A549 (cell line): ENCODE measurements around the gene SERF2. TPM values are rescaled to one million over a fixed set of nuclear protein-coding genes. Genes with fewer than 3 reads are reported as not detected.
A peak's percentile ranks its signal among the peaks of the same experiment; 100 is the strongest.

Source experiments
- ATAC-seq, 2 experiments: fragments of 200-7000 bp in 1 of 2; fragments of >200 bp in 1 of 2; cut with Nextera tagmentation in 1 of 2; cut with Tn5 transposase in 1 of 2; 3 replicates each; pipeline versions ENCODE4 v1.8.0 to v1.9.1; 2018 to 2020; ENCODE audit warnings: mild to moderate bottlenecking in 1 of 2, moderate library complexity in 1 of 2
- CTCF ChIA-PET: fragments of 300-600 bp; sonication (Branson Sonifier 250); formaldehyde crosslinking; extraction: SDS; loops from one replicate; lab custom pipeline; 2021; ENCODE audit warnings: antibody characterized with exemption, inconsistent platforms; lab: Yijun Ruan, JAX
- POLR2A ChIA-PET: fragments of 350-600 bp; formaldehyde crosslinking; extraction: SDS; loops from one replicate; lab custom pipeline; 2021; ENCODE audit warnings: antibody characterized with exemption, inconsistent platforms; lab: Yijun Ruan, JAX
- DNase-seq, 2 experiments: peaks; one replicate each; pipeline versions ENCODE4 v3.0.0 to v3.0.0-alpha.2; 2011 to 2016; ENCODE audit warnings: low read depth in 1 of 2, low spot score in 1 of 2
- FAIRE-seq: peaks from 2 replicates; lab custom pipeline; 2011; peaks lifted over from hg19 to GRCh38; lab: Jason Lieb, UNC
- H3K27ac ChIP-seq, 2 experiments: fragments of >200 bp; sonication (Bioruptor Twin); formaldehyde crosslinking; 3 replicates each; pipeline ENCODE4 v1.5.1; 2016 to 2017
- H3K4me1 ChIP-seq: fragments of >200 bp; sonication (Bioruptor Twin); formaldehyde crosslinking; 3 replicates; pipeline ENCODE4 v1.6.1; 2016
- H3K4me2 ChIP-seq: fragments of >200 bp; sonication (Bioruptor Twin); formaldehyde crosslinking; 3 replicates; pipeline ENCODE4 v1.6.1; 2016
- H3K4me3 ChIP-seq: fragments of >200 bp; sonication (Bioruptor Twin); formaldehyde crosslinking; 3 replicates; pipeline ENCODE4 v1.5.1; 2016
- H3K9me3 ChIP-seq: fragments of >200 bp; sonication (Bioruptor Twin); formaldehyde crosslinking; 3 replicates; pipeline ENCODE4 v1.6.1; 2016
- ATOH8 ChIP-seq: fragments of 250-450 bp; sonication (Bioruptor Pico); IDR thresholded peaks from 2 replicates; pipeline ENCODE4 v1.5.0; 2020; ENCODE audit warnings: low read depth, mild to moderate bottlenecking, moderate library complexity
- CBX2 ChIP-seq: fragments of 200-600 bp; sonication (generic); IDR thresholded peaks from 2 replicates; pipeline ENCODE4 v1.6.1; 2016; ENCODE audit warnings: low read depth, mild to moderate bottlenecking, borderline replicate concordance
- CHD2 ChIP-seq: fragments of 150-350 bp; IDR thresholded peaks from 2 replicates; pipeline ENCODE4 v1.6.1; 2014; ENCODE audit warnings: low read length; ENCODE audit not compliant: partially characterized antibody
- CHD4 ChIP-seq: fragments of 200-600 bp; sonication (generic); IDR thresholded peaks from 2 replicates; pipeline ENCODE4 v1.6.1; 2016; ENCODE audit warnings: antibody characterized with exemption, mild to moderate bottlenecking, borderline replicate concordance
- CTCF ChIP-seq: fragments of >200 bp; sonication (Bioruptor Twin); formaldehyde crosslinking; IDR thresholded peaks from 3 replicates; pipeline ENCODE4 v1.5.1; 2016
- EHF ChIP-seq: fragments of 250-450 bp; sonication (Bioruptor Pico); IDR thresholded peaks from 2 replicates; pipeline ENCODE4 v1.5.0; 2020; ENCODE audit warnings: mild to moderate bottlenecking
- EHMT2 ChIP-seq: fragments of 200-600 bp; sonication (generic); IDR thresholded peaks from 2 replicates; pipeline ENCODE4 v1.6.1; 2016; ENCODE audit warnings: antibody characterized with exemption, low read depth, mild to moderate bottlenecking, moderate library complexity
- EP300 ChIP-seq, 2 experiments: fragments of >200 bp; sonication (Bioruptor Twin); formaldehyde crosslinking; IDR thresholded peaks; 2 replicates in 1 of 2; 3 replicates in 1 of 2; pipeline ENCODE4 v1.6.1; 2016 to 2017
- FOXS1 ChIP-seq: fragments of 250-450 bp; sonication (Bioruptor Pico); IDR thresholded peaks from 2 replicates; pipeline ENCODE4 v1.5.0; 2020; ENCODE audit warnings: mild to moderate bottlenecking, moderate library complexity
- HDAC2 ChIP-seq: fragments of 200-600 bp; sonication (generic); IDR thresholded peaks from 2 replicates; pipeline ENCODE4 v1.6.1; 2016
- JUNB ChIP-seq: fragments of >200 bp; sonication (Bioruptor Twin); formaldehyde crosslinking; IDR thresholded peaks from 2 replicates; pipeline ENCODE4 v1.6.1; 2016
- NFE2L2 ChIP-seq: fragments of 150-350 bp; conservative IDR thresholded peaks from 2 replicates; pipeline ENCODE4 v1.6.1; 2014; ENCODE audit warnings: low read length
- PBX3 ChIP-seq: IDR thresholded peaks from 2 replicates; pipeline ENCODE4 v1.6.1; 2012
- POLR2AphosphoS2 ChIP-seq: conservative IDR thresholded peaks from 2 replicates; pipeline ENCODE4 v1.6.1; 2012; ENCODE audit warnings: low read length, improper control_type of control experiment, inconsistent platforms
- RAD21 ChIP-seq, 2 experiments: fragments of >200 bp in 1 of 2; sonication (Bioruptor Twin) in 1 of 2; formaldehyde crosslinking in 1 of 2; IDR thresholded peaks in 1 of 2; conservative IDR thresholded peaks in 1 of 2; 2 replicates in 1 of 2; 3 replicates in 1 of 2; pipeline ENCODE4 v1.6.1; 2012 to 2018; ENCODE audit warnings: inconsistent platforms in 1 of 2
- RARB ChIP-seq: fragments of 250-450 bp; sonication (Bioruptor Pico); IDR thresholded peaks from 2 replicates; pipeline ENCODE4 v1.8.0; 2021; ENCODE audit warnings: mild to moderate bottlenecking, moderate library complexity
- RFX5 ChIP-seq: fragments of 450-650 bp; IDR thresholded peaks from 2 replicates; pipeline ENCODE4 v1.7.1; 2014; ENCODE audit warnings: antibody characterized with exemption, mild to moderate bottlenecking, moderate library complexity
- RNF2 ChIP-seq: fragments of 200-600 bp; sonication (generic); IDR thresholded peaks from 2 replicates; pipeline ENCODE4 v1.6.1; 2016; ENCODE audit warnings: low read depth, mild to moderate bottlenecking, antibody characterized with exemption, moderate library complexity, borderline replicate concordance
- SMC3 ChIP-seq: fragments of >200 bp; sonication (Bioruptor Twin); formaldehyde crosslinking; IDR thresholded peaks from 3 replicates; pipeline ENCODE4 v1.6.1; 2018; ENCODE audit warnings: inconsistent platforms
- ZFP36 ChIP-seq: fragments of 450-650 bp; IDR thresholded peaks from 2 replicates; pipeline ENCODE4 v1.6.1; 2014; ENCODE audit warnings: borderline replicate concordance; ENCODE audit not compliant: partially characterized antibody
- ZNF302 ChIP-seq: fragments of 250-450 bp; sonication (Bioruptor Pico); IDR thresholded peaks from 2 replicates; pipeline ENCODE4 v1.9.0; 2021; ENCODE audit warnings: inconsistent platforms, mild to moderate bottlenecking, moderate library complexity
- WGBS: methylation state at CpG from one replicate; pipeline ENCODE4 v1.1.6; 2017; ENCODE audit errors: missing lambda C conversion rate; 5-methylcytosine and 5-hydroxymethylcytosine counted together
- polyA plus RNA-seq, 4 experiments: library from polyadenylated mRNA; depleted of rRNA in 3 of 4; stranded (reverse); fragments of >200 nt; fragmentation: RNase III in 1 of 4; extraction: RNeasy Plus Mini Kit Qiagen cat#74134 plus additional on column Dnase treatment in 1 of 4; gene quantifications; 2 replicates in 3 of 4; 3 replicates in 1 of 4; pipeline ENCODE4 v1.2.3, GENCODE V29; 2011 to 2017
- TF ChIP-seq, protein P1 (sequence below): fragments of 450-650 bp; IDR thresholded peaks from 2 replicates; pipeline ENCODE4 v1.6.1; 2014; ENCODE audit warnings: antibody characterized with exemption

SERF2 gene
- polyA plus RNA-seq, 2 of the 4 experiments (the other 2 are of a cell fraction): 317 to 569 TPM

- ATAC-seq: peak; percentile 67 to 79; a peak in 4 of 6 replicates
- Histone ChIP-seq H3K4me1 (no peaks in the 10 kb centered on the region), H3K4me2 (no peak overlapping the region), H3K4me3 (no peak overlapping the region), H3K27ac (no peak overlapping the region), H3K9me3 (no peaks in the 10 kb centered on the region)
- POLR2A ChIA-PET: no interaction called here
- WGBS: 60% methylated on average over 5 of the region's 5 CpGs
- DNase-seq: peak; percentile 28 to 39
- FAIRE-seq: no peak
- TF ChIP-seq ATOH8 (no peak), ZNF302 (CRISPR knock-in tag) (no peak), POLR2AphosphoS2 (no peak), CTCF (peak; percentile 55), EHF (CRISPR knock-in tag) (no peak), RFX5 (no peak), SMC3 (peak; percentile 18; the same call in 1 of the 3 replicates), CBX2 (no peak), CHD2 (no peak), RAD21 (conservative IDR thresholded peaks at IDR 0.05 in 1 of 2, IDR thresholded peaks at IDR 0.05 in 1 of 2) (peak in 1 of 2 experiments; percentile 26; a peak in 2 of 5 replicates), RNF2 (no peak), RARB (CRISPR knock-in tag) (no peak), FOXS1 (CRISPR knock-in tag) (no peak), EP300 (IDR thresholded peaks at IDR 0.05) (no peak)
- CTCF ChIA-PET: interaction anchor here (0.7 to 2.3 kb wide), 6 partner anchors 10 to 328 kb away, joined by 3 to 11 read pairs (median 5); no protein-coding TSS in a partner anchor
Observed at GRCh38 chr15:43769584-43770228, 22.4 kb upstream of the SERF2 start.

DNA sequence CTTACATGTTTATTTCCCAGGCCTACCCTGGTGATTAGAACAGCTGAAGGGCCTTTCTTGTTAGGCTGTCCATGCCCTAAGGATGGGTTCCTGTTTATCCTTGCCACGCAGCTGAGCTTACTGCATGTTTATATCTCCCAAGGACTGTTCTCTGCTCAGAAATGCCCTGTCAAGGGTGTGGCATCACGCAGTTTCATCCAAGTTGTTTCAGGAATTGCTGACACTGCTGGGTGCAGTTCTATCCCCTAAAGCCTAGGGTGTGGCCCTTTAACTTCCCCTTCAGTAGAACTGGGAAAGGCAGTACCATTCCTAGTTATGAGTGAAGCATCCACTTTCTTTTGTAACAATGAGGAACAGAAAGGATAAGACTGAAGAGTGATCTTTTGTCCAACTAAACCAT is 20.3 kb upstream of the SERF2 start:
- 0 out of 3 replicates have a peak, but pooled peaks cover 5% of the 10 kb centered on the region for H3K4me1 ChIP-seq
- no peaks in the 10 kb centered on the region for H3K9me3 ChIP-seq
- H3K4me2 ChIP-seq: no peak overlapping the region
- no peak overlapping the region for H3K4me3 ChIP-seq
- ChIA-PET CTCF (interaction anchor here (1.0 to 2.3 kb wide), 4 partner anchors 12 to 22 kb away, joined by 3 to 11 read pairs (median 4); no protein-coding TSS in a partner anchor), POLR2A (no interaction called here)
- FAIRE-seq (no peak), ATAC-seq (no peak), DNase-seq (no peak)
- WGBS: 69% methylated on average over 2 of the region's 2 CpGs
- no peak overlapping the region for H3K27ac ChIP-seq
- TF ChIP-seq RNF2 (no peak), RAD21 (conservative IDR thresholded peaks at IDR 0.05 in 1 of 2, IDR thresholded peaks at IDR 0.05 in 1 of 2) (no peak), FOXS1 (CRISPR knock-in tag) (no peak), CHD4 (no peak), EHMT2 (no peak)
- TF ChIP-seq, protein P1, sequence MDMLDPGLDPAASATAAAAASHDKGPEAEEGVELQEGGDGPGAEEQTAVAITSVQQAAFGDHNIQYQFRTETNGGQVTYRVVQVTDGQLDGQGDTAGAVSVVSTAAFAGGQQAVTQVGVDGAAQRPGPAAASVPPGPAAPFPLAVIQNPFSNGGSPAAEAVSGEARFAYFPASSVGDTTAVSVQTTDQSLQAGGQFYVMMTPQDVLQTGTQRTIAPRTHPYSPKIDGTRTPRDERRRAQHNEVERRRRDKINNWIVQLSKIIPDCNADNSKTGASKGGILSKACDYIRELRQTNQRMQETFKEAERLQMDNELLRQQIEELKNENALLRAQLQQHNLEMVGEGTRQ: no peak

DNA sequence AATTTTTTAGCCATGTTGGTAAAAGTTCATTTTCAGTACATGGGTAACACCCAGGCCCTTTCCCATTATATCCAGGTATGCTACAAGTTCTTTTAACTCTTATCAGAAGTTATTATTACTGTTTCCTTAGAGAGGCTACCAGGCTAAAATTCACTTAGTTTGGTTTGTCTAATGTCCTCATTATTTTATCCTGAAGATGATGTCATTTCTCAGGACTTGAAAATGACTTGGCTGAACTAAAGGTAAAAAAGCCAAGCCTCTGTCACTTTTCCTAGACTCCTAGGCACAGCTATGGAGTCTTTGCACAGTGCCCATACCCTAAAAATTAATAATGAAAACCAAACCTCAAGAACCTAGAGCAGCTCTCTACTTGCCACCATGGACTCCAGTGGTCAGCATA is 19.5 kb upstream of the SERF2 start:
- Histone ChIP-seq H3K9me3 (no peaks in the 10 kb centered on the region), H3K4me2 (no peak overlapping the region), H3K4me3 (no peak overlapping the region), H3K27ac (no peak overlapping the region), H3K4me1 (0 out of 3 replicates have a peak, but pooled peaks cover 5% of the 10 kb centered on the region)
- FAIRE-seq (no peak), DNase-seq (no peak), ATAC-seq (no peak)
- ChIA-PET POLR2A (no interaction called here), CTCF (interaction anchor here (1.4 to 1.7 kb wide), 2 partner anchors 17 to 23 kb away, joined by 3 to 4 read pairs; no protein-coding TSS in a partner anchor)
- TF ChIP-seq JUNB (no peak), EHMT2 (no peak), PBX3 (no peak), NFE2L2 (no peak), HDAC2 (no peak), ATOH8 (no peak), ZFP36 (no peak), EP300 (IDR thresholded peaks at IDR 0.05) (no peak)
